Heart right ventricle (tissue), 16 donors: ENCODE results near the gene MACROD2. TPM values are rescaled to one million over a fixed set of nuclear protein-coding genes. Genes with fewer than 3 reads are reported as not detected.

Experiments used
- ATAC-seq, 8 donors: fragments of 200-7000 bp; cut with Tn5 transposase; one replicate each; pipeline ENCODE4 v1.9.1; 2020; ENCODE audit warnings: mild to moderate bottlenecking in 8 of 8, moderate library complexity in 8 of 8, moderate number of reproducible peaks in 1 of 8
- DNase-seq, 2 donors: peaks; one replicate each; pipeline ENCODE4 v3.0.0-alpha.2; 2020
- H3K27ac ChIP-seq, 10 donors: fragments of 200-600 bp; sonication (generic) in 2 of 10; one replicate each; pipeline versions ENCODE4 v1.5.0 to v1.8.0; 2020 to 2022; ENCODE audit warnings: mild to moderate bottlenecking in 3 of 10
- H3K27me3 ChIP-seq, 7 donors: fragments of 200-600 bp; one replicate each; pipeline ENCODE4 v1.8.0; 2021 to 2022; ENCODE audit warnings: mild to moderate bottlenecking in 2 of 7
- H3K36me3 ChIP-seq, 9 donors: fragments of 200-600 bp; sonication (generic) in 1 of 9; one replicate each; pipeline versions ENCODE4 v1.5.0 to v1.8.0; 2020 to 2022; ENCODE audit warnings: mild to moderate bottlenecking in 2 of 9
- H3K4me1 ChIP-seq, 9 donors: fragments of 200-600 bp; sonication (generic) in 1 of 9; one replicate each; pipeline versions ENCODE4 v1.5.0 to v1.8.0; 2020 to 2022; ENCODE audit warnings: mild to moderate bottlenecking in 4 of 9
- H3K4me3 ChIP-seq, 10 donors: fragments of 200-600 bp; sonication (generic) in 2 of 10; one replicate each; pipeline versions ENCODE4 v1.5.0 to v1.8.0; 2020 to 2022; ENCODE audit warnings: mild to moderate bottlenecking in 7 of 10, moderate library complexity in 2 of 10
- H3K9me3 ChIP-seq, 11 donors: fragments of 200-600 bp in 10 of 11; sonication (generic) in 2 of 11; one replicate each; pipeline versions ENCODE4 v1.5.0 to v1.8.0; 2013 to 2022; ENCODE audit warnings: mild to moderate bottlenecking in 2 of 11, control low read depth in 1 of 11, moderate library complexity in 1 of 11
- CTCF ChIP-seq, 9 donors: fragments of 200-600 bp; sonication (generic) in 2 of 9; IDR thresholded peaks; one replicate each; pipeline versions ENCODE4 v1.5.0 to v1.8.0; 2021 to 2022; ENCODE audit warnings: antibody characterized with exemption in 9 of 9, mild to moderate bottlenecking in 5 of 9, moderate library complexity in 1 of 9
- WGBS, 2 donors: extraction: QIAGEN DNeasy Blood & Tissue Kit; methylation state at CpG; one replicate each; pipeline ENCODE4 v1.1.7; 2013; ENCODE audit warnings: inconsistent platforms in 1 of 2; 5-methylcytosine and 5-hydroxymethylcytosine counted together
- intact Hi-C, 10 donors: fragments of 100-400 bp; cut with DNase I; formaldehyde crosslinking; loops; one replicate each; pipeline versions ENCODE4 v1.11.1 to v1.14.2; 2022
- polyA plus RNA-seq, 2 donors: library from polyadenylated mRNA; stranded (reverse); fragments of 200-250 nt; gene quantifications; one replicate each; pipeline ENCODE4 v1.2.3, GENCODE V29; 2013
- total RNA-seq, 10 donors: library from RNA; stranded (reverse); fragmentation: NEBNext Ultra II Directional in 3 of 10; extraction: Animal tissue kit (Norgen Biotek cat#: 25700) in 3 of 10; gene quantifications; one replicate each; pipeline versions ENCODE4 v1.2.1 to v1.2.4, GENCODE V29; 2021 to 2023
- donor health status: Arrhythmogenic right ventricular cardiomyopathy.
- donor health status: ischemic (EF 13 %, LVEDD 7.1; RV severe dilation, severe dysfunction).
- donor health status: healthy with polysubstance abuse.
- donor health status: DM: no; HTN: yes; CAD: no.
- donor health status: DM: no; HTN: no; CAD: no.
- donor health status: ischemic (EF 25% LVEDD 6.9; RV normal size, moderate dysfunction).
- donor health status: ischemic (EF 25% LVEDD 5.7; RV mildly dilated, moderate dysfunction).
- donor health status: healthy.
- donor health status: DM: yes; HTN: yes; CAD: no.
- donor health status: Ischemic cardiomyopathy.
- donor health status: ischemic (EF 35%, LVEDD 5.7; RV mildly dilated, moderate dysfunction).
- donor health status: nonischemic (EF 11% LVEDD 7.7; RV severe dilation, severe dysfunction).
- donor health status: DM: yes; HTN: yes; CAD: no.
- donor health status: PGD.
- donor health status: ischemic (EF 29% LVEDD 5.4; RV normal size, mild dysfunction).
- donor health status: nonischemic (EF 23%, LVEDD 6.1; RV moderate dilation, normal function).

Gene MACROD2
- total and polyA plus RNA-seq, 12 donors, result 0.28 to 6.4 (median 4.1) TPM

GRCh38 chr20:15675061-15675514 lies 1679.8 kb downstream of the MACROD2 start:
- Histone ChIP-seq H3K4me3 (no peak overlapping the region), H3K4me1 (no peaks in the 10 kb centered on the region), H3K27me3 (no peaks in the 10 kb centered on the region), H3K9me3 (no peaks in the 10 kb centered on the region), H3K27ac (no peak overlapping the region), H3K36me3 (no peaks in the 10 kb centered on the region)
- DNase-seq, result no peak
- intact Hi-C loops, result no loop called here
- no peak for ATAC-seq
- TF ChIP-seq CTCF (IDR thresholded peaks at IDR 0.05), result no peak
- WGBS, 2 donors, result 94 to 96% methylated on average over 2 of the region's 2 CpGs

- ATAC-seq (no peak), DNase-seq (no peak)
- Histone ChIP-seq H3K9me3 (no peaks in the 10 kb centered on the region), H3K4me1 (no peaks in the 10 kb centered on the region), H3K4me3 (no peak overlapping the region), H3K36me3 (no peaks in the 10 kb centered on the region), H3K27me3 (no peaks in the 10 kb centered on the region), H3K27ac (no peak overlapping the region)
- intact Hi-C loops, result no loop called here
- WGBS, 2 donors, result 80 to 85% methylated on average over 1 of the region's 1 CpG
- no peak for TF ChIP-seq CTCF (IDR thresholded peaks at IDR 0.05)
Measured at GRCh38 chr20:15675813-15676484, 1680.6 kb downstream of the MACROD2 start.

DNA sequence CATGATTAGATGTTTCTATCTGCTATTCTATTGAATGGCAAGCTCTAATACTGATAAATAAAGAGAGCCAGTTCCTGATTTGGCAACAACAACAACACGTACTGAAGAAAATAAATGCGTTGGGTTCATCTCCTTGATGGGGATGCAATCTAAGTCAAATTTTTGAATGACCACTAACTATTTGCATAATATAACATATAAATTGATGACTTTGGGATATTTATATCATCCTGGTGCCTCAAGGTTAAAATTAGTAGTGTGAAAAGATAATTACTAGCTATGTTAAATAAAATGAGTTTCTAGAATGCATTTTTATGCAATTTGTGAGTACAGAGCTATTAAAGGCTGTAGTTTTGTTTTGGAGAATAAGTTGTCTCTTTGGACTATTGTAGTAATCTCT lies 1681.5 kb downstream of the MACROD2 start:
- H3K36me3 ChIP-seq, result no peaks in the 10 kb centered on the region
- DNase-seq (no peak), ATAC-seq (no peak)
- 93 to 95% methylated on average over 2 of the region's 2 CpGs for WGBS, 2 donors
- TF ChIP-seq CTCF (IDR thresholded peaks at IDR 0.05), result no peak
- no peak overlapping the region for H3K4me3 ChIP-seq
- no peaks in the 10 kb centered on the region for H3K9me3 ChIP-seq
- no peaks in the 10 kb centered on the region for H3K27me3 ChIP-seq
- H3K27ac ChIP-seq, result no peak overlapping the region
- intact Hi-C loops, result no loop called here
- H3K4me1 ChIP-seq, result no peaks in the 10 kb centered on the region

DNA sequence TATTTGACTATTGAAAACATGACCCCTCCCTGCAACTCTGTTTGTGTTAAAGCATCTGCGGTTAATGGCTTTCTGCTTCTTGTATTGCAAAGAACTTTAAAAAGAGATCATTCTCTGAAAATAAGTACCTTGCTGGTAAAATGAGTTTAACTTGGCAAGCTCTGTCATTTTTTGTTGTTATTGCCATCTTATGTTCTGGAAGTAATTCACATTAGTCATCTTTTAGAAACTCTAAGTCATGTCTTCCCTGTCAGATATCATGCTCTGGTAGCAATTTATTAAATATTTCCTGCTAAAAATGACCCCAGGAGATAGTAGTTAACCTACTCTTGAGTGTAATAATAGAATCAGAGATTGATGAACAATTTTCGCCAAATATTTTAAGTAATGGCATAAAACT lies 1687.4 kb downstream of the MACROD2 start:
- intact Hi-C loops, result no loop called here
- Histone ChIP-seq H3K4me3 (no peak overlapping the region), H3K27ac (no peak overlapping the region), H3K27me3 (no peaks in the 10 kb centered on the region), H3K36me3 (no peaks in the 10 kb centered on the region), H3K9me3 (no peaks in the 10 kb centered on the region), H3K4me1 (no peaks in the 10 kb centered on the region)
- 80 to 85% methylated on average over 2 of the region's 2 CpGs for WGBS, 2 donors
- ATAC-seq (no peak), DNase-seq (no peak)
- TF ChIP-seq CTCF (IDR thresholded peaks at IDR 0.05), result no peak
